Measurements from ENCODE around the gene PICALM. TPM values are rescaled to one million over a fixed set of nuclear protein-coding genes. Genes with fewer than 3 reads are reported as not detected.

PICALM gene
- total and polyA plus RNA-seq, 2 of the 4 experiments (the other 2 are of a cell fraction) = 235 to 453 TPM

DNA sequence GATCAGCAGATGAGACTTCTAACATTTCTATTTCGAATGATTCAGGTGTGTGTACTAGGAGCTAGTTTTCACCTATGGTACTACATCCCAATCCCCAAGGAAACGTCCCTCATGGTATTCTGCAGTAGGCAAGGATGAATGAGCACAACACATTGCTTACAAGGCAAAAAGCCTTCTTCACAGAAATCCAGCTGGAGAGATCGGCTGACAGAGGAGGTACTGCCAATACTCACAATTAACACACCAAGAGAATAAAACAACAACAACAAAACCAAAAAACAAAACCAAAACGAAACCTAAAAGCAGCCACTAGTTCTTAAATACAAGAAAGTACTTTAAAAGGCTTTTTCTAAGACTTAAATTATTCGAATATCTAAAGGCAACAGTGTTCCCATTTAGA, 101.4 kb downstream of the PICALM start:
- WGBS, 2 experiments (ENCODE audit: extremely low coverage in 2 of 2, insufficient read length in 1 of 2) = 100% methylated on average over 1 of the region's 5 CpGs; no CpG with 5 or more reads in 1 of the 2 experiments
- no peak overlapping the region for H4K8ac ChIP-seq (ENCODE audit: low read depth in 2 of 2, low read length in 2 of 2)
- ChIA-PET CTCF (no interaction called here), POLR2A (ENCODE audit: unreplicated experiment) (no interaction called here)
- in situ Hi-C loops (cut with MboI; ENCODE audit: low sequenced_read_pairs) = no loop called here
- peak overlapping the region; percentile 3 for H2BK5ac ChIP-seq (ENCODE audit: low read depth, low read length, poor library complexity, severe bottlenecking)
- H3K27me3 ChIP-seq (ENCODE audit: control insufficient read depth, insufficient read depth, low read length) = no peaks in the 10 kb centered on the region
- peaks cover 17% of the 10 kb centered on the region for H3K9me1 ChIP-seq (ENCODE audit: insufficient read depth, low read length)
- no peak overlapping the region for H2AK9ac ChIP-seq (replicated peaks; ENCODE audit: low read depth, low read length, poor library complexity)
- H3K18ac ChIP-seq (ENCODE audit: low read depth, low read length) = no peak overlapping the region
- no TSS peak for BruUV-seq (replicated peaks)
- intact Hi-C loops (cut with micrococcal nuclease) = no loop called here
- no peak overlapping the region for H4K91ac ChIP-seq (ENCODE audit: insufficient read depth, low read depth, low read length)
- H3K79me1 ChIP-seq (ENCODE audit: low read depth in 1 of 2, low read length in 2 of 2) = peaks cover 17 to 71% of the 10 kb centered on the region in 2 experiments
- no peak overlapping the region for H2AK5ac ChIP-seq (ENCODE audit: low read depth, low read length)
- H3K4me2 ChIP-seq (ENCODE audit: low read depth, low read length) = no peak overlapping the region
- H3K36me3 ChIP-seq (ENCODE audit: control insufficient read depth, insufficient read depth, low read length) = peaks cover 22% of the 10 kb centered on the region
- H3K23ac ChIP-seq (ENCODE audit: low read depth, low read length) = no peak overlapping the region
- H3K4me1 ChIP-seq (ENCODE audit: control insufficient read depth, insufficient read depth, low read length) = peaks cover 10% of the 10 kb centered on the region
- peaks cover 57% of the 10 kb centered on the region for H4K20me1 ChIP-seq (ENCODE audit: insufficient read depth, low read length)
- no peak overlapping the region for H2AFZ ChIP-seq (replicated peaks; ENCODE audit: low read length, poor library complexity)
- ATAC-seq (ENCODE audit: low read depth) (no peak), DNase-seq (no peak)
- no peak overlapping the region for H4K5ac ChIP-seq (ENCODE audit: low read depth, low read length)
- no peak overlapping the region for H2BK15ac ChIP-seq (ENCODE audit: low read depth, low read length)
- no peaks in the 10 kb centered on the region for H3K9me3 ChIP-seq (ENCODE audit: control insufficient read depth, insufficient read depth, low read length)
- dilution Hi-C loops (cut with HindIII; ENCODE audit: low sequenced_read_pairs, unreplicated experiment) = no loop called here
- H2BK20ac ChIP-seq (ENCODE audit: low read depth, low read length) = no peak overlapping the region
- H3K4ac ChIP-seq (ENCODE audit: low read depth, low read length) = no peak overlapping the region
- TF ChIP-seq NFE2L2 (IDR thresholded peaks at IDR 0.05; ENCODE audit: low read depth, low read length) (no peak), MAFK (IDR thresholded peaks at IDR 0.05; ENCODE audit: low read depth, low read length) (no peak)
- TF ChIP-seq, protein P1, sequence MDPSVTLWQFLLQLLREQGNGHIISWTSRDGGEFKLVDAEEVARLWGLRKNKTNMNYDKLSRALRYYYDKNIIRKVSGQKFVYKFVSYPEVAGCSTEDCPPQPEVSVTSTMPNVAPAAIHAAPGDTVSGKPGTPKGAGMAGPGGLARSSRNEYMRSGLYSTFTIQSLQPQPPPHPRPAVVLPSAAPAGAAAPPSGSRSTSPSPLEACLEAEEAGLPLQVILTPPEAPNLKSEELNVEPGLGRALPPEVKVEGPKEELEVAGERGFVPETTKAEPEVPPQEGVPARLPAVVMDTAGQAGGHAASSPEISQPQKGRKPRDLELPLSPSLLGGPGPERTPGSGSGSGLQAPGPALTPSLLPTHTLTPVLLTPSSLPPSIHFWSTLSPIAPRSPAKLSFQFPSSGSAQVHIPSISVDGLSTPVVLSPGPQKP (IDR thresholded peaks at IDR 0.05; ENCODE audit: borderline replicate concordance, low read depth, low read length) = no peak
- H2BK120ac ChIP-seq (ENCODE audit: low read depth, low read length) = no peak overlapping the region
- no peak overlapping the region for H3K27ac ChIP-seq (ENCODE audit: insufficient read depth, low read length)
- no peak overlapping the region for H3K56ac ChIP-seq (ENCODE audit: extremely low read depth, insufficient read depth, low read length)
- H3K9ac ChIP-seq (ENCODE audit: low read depth, low read length) = no peak overlapping the region
- H3K14ac ChIP-seq (replicated peaks; ENCODE audit: low read depth, low read length) = no peak overlapping the region
- no peak overlapping the region for H3K4me3 ChIP-seq (ENCODE audit: insufficient read depth, low read depth, low read length)

Data from IMR-90 (cell line).